ENCODE results near the gene PIWIL1. TPM values are rescaled to one million over a fixed set of nuclear protein-coding genes. Genes with fewer than 3 reads are reported as not detected.

The PIWIL1 gene
- total RNA-seq, 1 donor from 2014 or later, result not detected

GRCh38 chr12:130307859-130308258 is 29.8 kb upstream of the PIWIL1 start:
- no peaks in the 10 kb centered on the region for H3K4me1 Mint-ChIP-seq (ENCODE audit: low read depth)
- H3K9me3 Mint-ChIP-seq (ENCODE audit: low read depth), result no peaks in the 10 kb centered on the region
- no peak for DNase-seq (ENCODE audit: low spot score, unreplicated experiment)
- no peak overlapping the region for H3K4me3 Mint-ChIP-seq (ENCODE audit: low read depth)
- H3K27me3 Mint-ChIP-seq, result peaks cover 66% of the 10 kb centered on the region
- H3K36me3 Mint-ChIP-seq (ENCODE audit: insufficient read depth), result no peaks in the 10 kb centered on the region
- TF ChIP-seq CTCF (IDR thresholded peaks at IDR 0.05; ENCODE audit: unreplicated experiment), result no peak
- no peak overlapping the region for H3K27ac Mint-ChIP-seq

DNA sequence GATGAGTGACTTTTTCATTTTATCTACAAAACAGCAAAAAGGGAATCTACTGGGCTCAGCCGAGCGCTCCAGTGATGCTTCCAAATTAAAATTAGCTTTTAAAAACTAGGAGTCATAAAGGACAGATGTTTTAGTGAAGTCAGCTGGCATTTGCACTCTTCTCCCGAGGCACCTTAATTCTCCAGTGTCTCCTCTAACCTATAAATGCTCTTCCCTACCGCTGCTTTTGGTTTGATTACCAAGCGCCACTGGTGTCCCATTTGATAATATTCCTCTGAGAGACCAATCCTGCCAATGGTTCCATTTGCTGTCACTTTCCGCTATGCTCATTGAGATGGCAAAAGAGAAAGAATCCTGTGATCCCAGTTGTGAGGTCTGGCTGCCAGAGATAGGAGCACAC is 29.3 kb upstream of the PIWIL1 start:
- Mint-ChIP-seq H3K27me3 (peaks cover 63% of the 10 kb centered on the region), H3K9me3 (ENCODE audit: low read depth) (no peaks in the 10 kb centered on the region), H3K27ac (no peak overlapping the region), H3K4me1 (ENCODE audit: low read depth) (no peaks in the 10 kb centered on the region), H3K4me3 (ENCODE audit: low read depth) (no peak overlapping the region), H3K36me3 (ENCODE audit: insufficient read depth) (no peaks in the 10 kb centered on the region)
- DNase-seq (ENCODE audit: low spot score, unreplicated experiment), result no peak
- TF ChIP-seq CTCF (IDR thresholded peaks at IDR 0.05; ENCODE audit: unreplicated experiment), result no peak

- DNase-seq (ENCODE audit: low spot score, unreplicated experiment), result no peak
- no peak for TF ChIP-seq CTCF (IDR thresholded peaks at IDR 0.05; ENCODE audit: unreplicated experiment)
- H3K27ac Mint-ChIP-seq, result no peak overlapping the region
- H3K27me3 Mint-ChIP-seq, result peaks cover 49% of the 10 kb centered on the region
- no peaks in the 10 kb centered on the region for H3K36me3 Mint-ChIP-seq (ENCODE audit: insufficient read depth)
- H3K9me3 Mint-ChIP-seq (ENCODE audit: low read depth), result peaks cover 8% of the 10 kb centered on the region
- H3K4me1 Mint-ChIP-seq (ENCODE audit: low read depth), result no peaks in the 10 kb centered on the region
- H3K4me3 Mint-ChIP-seq (ENCODE audit: low read depth), result no peak overlapping the region
Measured at GRCh38 chr12:130316251-130316650, 21.4 kb upstream of the PIWIL1 start.

DNA sequence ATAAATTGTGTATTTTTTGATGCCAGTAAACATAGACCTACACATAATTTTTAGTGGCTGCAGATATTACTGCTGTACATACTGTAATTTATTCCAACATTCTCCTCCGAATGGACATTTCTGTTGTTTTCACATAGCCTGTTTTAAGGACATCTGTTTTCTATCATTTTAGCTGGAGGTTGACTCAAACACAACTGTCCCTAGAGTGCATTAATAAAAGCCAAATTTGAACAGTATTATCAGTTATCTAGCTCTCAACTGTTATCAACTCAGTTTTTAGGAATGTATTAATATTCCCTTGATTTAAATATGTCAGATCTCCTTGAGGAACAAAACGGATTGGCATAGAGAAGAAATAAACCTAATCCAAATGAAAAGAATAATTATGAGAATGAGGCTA is 17.2 kb upstream of the PIWIL1 start:
- Mint-ChIP-seq H3K4me1 (ENCODE audit: low read depth) (no peaks in the 10 kb centered on the region), H3K27ac (no peak overlapping the region), H3K9me3 (ENCODE audit: low read depth) (no peaks in the 10 kb centered on the region), H3K4me3 (ENCODE audit: low read depth) (no peak overlapping the region), H3K27me3 (peaks cover 56% of the 10 kb centered on the region), H3K36me3 (ENCODE audit: insufficient read depth) (no peaks in the 10 kb centered on the region)
- no peak for TF ChIP-seq CTCF (IDR thresholded peaks at IDR 0.05; ENCODE audit: unreplicated experiment)
- no peak for DNase-seq (ENCODE audit: low spot score, unreplicated experiment)

- no peak for DNase-seq (ENCODE audit: low spot score, unreplicated experiment)
- Mint-ChIP-seq H3K27ac (no peak overlapping the region), H3K4me3 (ENCODE audit: low read depth) (no peak overlapping the region), H3K36me3 (ENCODE audit: insufficient read depth) (no peaks in the 10 kb centered on the region), H3K27me3 (peaks cover 63% of the 10 kb centered on the region), H3K4me1 (ENCODE audit: low read depth) (no peaks in the 10 kb centered on the region), H3K9me3 (ENCODE audit: low read depth) (no peaks in the 10 kb centered on the region)
- no peak for TF ChIP-seq CTCF (IDR thresholded peaks at IDR 0.05; ENCODE audit: unreplicated experiment)
Measured at GRCh38 chr12:130322263-130322662, 15.4 kb upstream of the PIWIL1 start.

All from progenitor cell of endocrine pancreas (in vitro differentiated cells).